OCI-M1 (cell line): ENCODE results near the gene AMPD1.

ENCODE experiments used
- DNase-seq: peaks from one replicate; lab custom pipeline; 2025; lab: John Stamatoyannopoulos, UW

AMPD1 gene

GRCh38 chr1:114638910-114639309 is 56.4 kb downstream of the AMPD1 start:
- no peak for DNase-seq

DNA sequence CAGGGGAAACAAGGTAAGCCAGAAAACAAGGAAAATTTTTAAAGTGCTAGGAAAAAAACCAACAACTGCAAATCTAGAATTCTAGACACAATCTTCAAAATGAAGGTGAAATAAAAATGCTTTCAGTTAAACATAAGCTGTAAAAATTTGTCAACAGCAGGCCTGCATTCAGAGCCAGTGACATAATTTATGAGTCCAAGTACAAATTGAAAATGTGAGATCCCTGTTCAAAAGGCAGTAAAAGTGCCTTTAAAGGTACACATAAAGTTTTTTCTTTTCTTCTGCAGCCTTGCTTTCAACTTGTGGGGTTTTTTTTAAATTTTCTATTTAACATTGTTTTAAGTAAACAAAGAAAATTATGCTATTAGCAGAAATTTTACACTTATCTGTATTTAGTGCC is 62.9 kb downstream of the AMPD1 start:
- no peak for DNase-seq

- no peak for DNase-seq
Observed at GRCh38 chr1:114627107-114627506, 68.2 kb downstream of the AMPD1 start.

DNA sequence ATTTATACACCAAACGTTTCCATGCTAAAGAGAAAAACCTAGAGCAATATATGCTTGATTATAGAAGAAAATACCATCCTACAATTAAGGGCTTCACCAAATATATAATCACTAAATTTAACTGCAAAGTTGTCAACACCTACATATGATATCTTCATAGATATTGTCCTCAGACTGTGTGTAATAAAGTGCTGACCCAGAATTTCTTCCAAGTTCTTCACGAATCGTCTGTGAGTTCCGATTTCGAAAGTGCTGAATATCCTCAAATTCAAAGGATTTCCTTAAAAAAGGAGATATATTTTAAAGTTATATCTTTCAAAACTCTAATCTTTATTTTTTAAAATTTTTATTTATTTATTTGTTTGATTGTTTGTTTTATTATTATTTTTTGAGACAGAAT is 72.0 kb downstream of the AMPD1 start:
- no peak for DNase-seq
